HEK293 (cell line): ENCODE data around the gene ZNF507.

Experiments
- REPIN1 ChIP-seq: fragments of 450-650 bp; formaldehyde crosslinking; IDR thresholded peaks from 2 replicates; pipeline ENCODE4 v1.5.1; 2017; ENCODE audit warnings: missing biosample characterization, missing genetic modification characterization, low read depth
- YY1 ChIP-seq: fragments of 450-650 bp; formaldehyde crosslinking; IDR thresholded peaks from 2 replicates; pipeline ENCODE4 v1.5.1; 2018; ENCODE audit warnings: missing biosample characterization, missing genetic modification characterization
- ZNF23 ChIP-seq: fragments of 450-650 bp; formaldehyde crosslinking; IDR thresholded peaks from 2 replicates; pipeline ENCODE4 v1.5.1; 2016; ENCODE audit warnings: missing biosample characterization, missing genetic modification characterization, borderline replicate concordance
- ZNF416 ChIP-seq: fragments of 450-650 bp; formaldehyde crosslinking; IDR thresholded peaks from 2 replicates; pipeline ENCODE4 v1.5.1; 2016; ENCODE audit warnings: missing biosample characterization, missing genetic modification characterization
- ZNF610 ChIP-seq: fragments of 450-650 bp; formaldehyde crosslinking; IDR thresholded peaks from 2 replicates; pipeline ENCODE4 v1.5.1; 2016; ENCODE audit warnings: missing biosample characterization, missing genetic modification characterization, borderline replicate concordance
- TF ChIP-seq, protein P1 (sequence below): fragments of 450-650 bp; formaldehyde crosslinking; IDR thresholded peaks from 2 replicates; pipeline ENCODE4 v1.5.1; 2016; ENCODE audit warnings: missing biosample characterization, missing genetic modification characterization
- TF ChIP-seq, protein P2 (sequence below): fragments of 450-650 bp; formaldehyde crosslinking; IDR thresholded peaks from 2 replicates; pipeline ENCODE4 v1.5.1; 2016; ENCODE audit warnings: missing biosample characterization, missing genetic modification characterization

DNA sequence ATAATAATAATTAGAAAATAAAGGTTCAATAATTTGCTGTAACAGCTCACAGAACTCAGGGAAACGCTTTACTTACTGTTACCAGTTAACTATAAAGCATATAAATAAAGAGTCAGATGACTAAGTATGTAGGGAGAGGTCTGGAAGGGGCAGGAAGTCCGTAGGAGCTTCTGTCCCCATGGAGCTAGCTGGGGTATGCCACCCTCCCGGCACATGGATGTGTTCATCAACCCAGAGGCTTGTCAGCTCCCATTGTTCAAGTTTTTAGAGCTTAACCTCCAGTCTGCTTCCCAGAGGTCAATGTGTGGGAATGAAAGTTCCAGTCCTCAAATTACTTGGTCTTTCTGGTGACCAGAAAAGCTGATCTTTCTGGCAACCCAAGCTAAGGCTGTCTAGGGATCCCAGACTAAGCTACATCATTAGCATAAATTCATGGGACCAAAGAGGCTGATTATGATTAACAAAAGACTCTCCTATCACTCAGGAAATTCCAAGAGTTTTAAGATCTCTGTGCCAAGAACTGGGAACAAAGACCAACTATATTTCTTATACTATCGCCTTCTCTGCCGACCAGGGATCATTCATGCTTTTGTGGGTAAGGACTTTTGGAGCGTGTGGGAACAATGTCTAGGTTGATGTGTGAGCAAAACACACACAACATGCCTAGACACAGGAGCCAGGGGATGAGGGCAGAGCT, 31.7 kb upstream of the ZNF507 start:
- TF ChIP-seq, protein P1, sequence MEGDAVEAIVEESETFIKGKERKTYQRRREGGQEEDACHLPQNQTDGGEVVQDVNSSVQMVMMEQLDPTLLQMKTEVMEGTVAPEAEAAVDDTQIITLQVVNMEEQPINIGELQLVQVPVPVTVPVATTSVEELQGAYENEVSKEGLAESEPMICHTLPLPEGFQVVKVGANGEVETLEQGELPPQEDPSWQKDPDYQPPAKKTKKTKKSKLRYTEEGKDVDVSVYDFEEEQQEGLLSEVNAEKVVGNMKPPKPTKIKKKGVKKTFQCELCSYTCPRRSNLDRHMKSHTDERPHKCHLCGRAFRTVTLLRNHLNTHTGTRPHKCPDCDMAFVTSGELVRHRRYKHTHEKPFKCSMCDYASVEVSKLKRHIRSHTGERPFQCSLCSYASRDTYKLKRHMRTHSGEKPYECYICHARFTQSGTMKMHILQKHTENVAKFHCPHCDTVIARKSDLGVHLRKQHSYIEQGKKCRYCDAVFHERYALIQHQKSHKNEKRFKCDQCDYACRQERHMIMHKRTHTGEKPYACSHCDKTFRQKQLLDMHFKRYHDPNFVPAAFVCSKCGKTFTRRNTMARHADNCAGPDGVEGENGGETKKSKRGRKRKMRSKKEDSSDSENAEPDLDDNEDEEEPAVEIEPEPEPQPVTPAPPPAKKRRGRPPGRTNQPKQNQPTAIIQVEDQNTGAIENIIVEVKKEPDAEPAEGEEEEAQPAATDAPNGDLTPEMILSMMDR (tag by site-specific recombination), result no peak
- TF ChIP-seq, protein P2, sequence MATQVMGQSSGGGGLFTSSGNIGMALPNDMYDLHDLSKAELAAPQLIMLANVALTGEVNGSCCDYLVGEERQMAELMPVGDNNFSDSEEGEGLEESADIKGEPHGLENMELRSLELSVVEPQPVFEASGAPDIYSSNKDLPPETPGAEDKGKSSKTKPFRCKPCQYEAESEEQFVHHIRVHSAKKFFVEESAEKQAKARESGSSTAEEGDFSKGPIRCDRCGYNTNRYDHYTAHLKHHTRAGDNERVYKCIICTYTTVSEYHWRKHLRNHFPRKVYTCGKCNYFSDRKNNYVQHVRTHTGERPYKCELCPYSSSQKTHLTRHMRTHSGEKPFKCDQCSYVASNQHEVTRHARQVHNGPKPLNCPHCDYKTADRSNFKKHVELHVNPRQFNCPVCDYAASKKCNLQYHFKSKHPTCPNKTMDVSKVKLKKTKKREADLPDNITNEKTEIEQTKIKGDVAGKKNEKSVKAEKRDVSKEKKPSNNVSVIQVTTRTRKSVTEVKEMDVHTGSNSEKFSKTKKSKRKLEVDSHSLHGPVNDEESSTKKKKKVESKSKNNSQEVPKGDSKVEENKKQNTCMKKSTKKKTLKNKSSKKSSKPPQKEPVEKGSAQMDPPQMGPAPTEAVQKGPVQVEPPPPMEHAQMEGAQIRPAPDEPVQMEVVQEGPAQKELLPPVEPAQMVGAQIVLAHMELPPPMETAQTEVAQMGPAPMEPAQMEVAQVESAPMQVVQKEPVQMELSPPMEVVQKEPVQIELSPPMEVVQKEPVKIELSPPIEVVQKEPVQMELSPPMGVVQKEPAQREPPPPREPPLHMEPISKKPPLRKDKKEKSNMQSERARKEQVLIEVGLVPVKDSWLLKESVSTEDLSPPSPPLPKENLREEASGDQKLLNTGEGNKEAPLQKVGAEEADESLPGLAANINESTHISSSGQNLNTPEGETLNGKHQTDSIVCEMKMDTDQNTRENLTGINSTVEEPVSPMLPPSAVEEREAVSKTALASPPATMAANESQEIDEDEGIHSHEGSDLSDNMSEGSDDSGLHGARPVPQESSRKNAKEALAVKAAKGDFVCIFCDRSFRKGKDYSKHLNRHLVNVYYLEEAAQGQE (tag by site-specific recombination), result no peak
- no peak for TF ChIP-seq ZNF610 (tag by site-specific recombination)
- no peak for TF ChIP-seq ZNF416 (tag by site-specific recombination)
- TF ChIP-seq YY1 (tag by site-specific recombination), result no peak
- no peak for TF ChIP-seq ZNF23 (tag by site-specific recombination)
- TF ChIP-seq REPIN1 (tag by site-specific recombination), result no peak
